ENCODE results near the gene CCDC157.

- TF ChIP-seq YY1 (IDR thresholded peaks at IDR 0.05; ENCODE audit: low read depth) (no peak), CREB1 (IDR thresholded peaks at IDR 0.05; ENCODE audit: low read depth) (no peak), TCF12 (IDR thresholded peaks at IDR 0.05; ENCODE audit: low read depth) (no peak), TAF1 (IDR thresholded peaks at IDR 0.05; ENCODE audit: low read depth) (no peak), RAD21 (IDR thresholded peaks at IDR 0.05; ENCODE audit: low read depth) (no peak), MAX (IDR thresholded peaks at IDR 0.05) (no peak), EP300 (IDR thresholded peaks at IDR 0.05; ENCODE audit: borderline replicate concordance) (no peak), FOXM1 (IDR thresholded peaks at IDR 0.05; ENCODE audit: borderline replicate concordance, low read depth) (no peak), REST (IDR thresholded peaks at IDR 0.05; ENCODE audit: low read depth) (no peak), EGR1 (IDR thresholded peaks at IDR 0.05) (no peak), ZBTB7A (IDR thresholded peaks at IDR 0.05; ENCODE audit: low read depth) (no peak), TEAD4 (IDR thresholded peaks at IDR 0.05) (no peak)
Measured at GRCh38 chr22:30324014-30324730, 32.6 kb upstream of the CCDC157 start.
